HL-60/S4 treated with retinoic acid at 250 ng/mL for 4 days and 3 days (cell line): Measurements from ENCODE around the gene WDR5B.
"Not testable (repeated sequence)": the region's sequence is repeated elsewhere in the genome, so short reads cannot be mapped to it uniquely, and the experiment has no call there.

ENCODE experiments used
- in situ Hi-C: fragments of 300-500 bp; cut with MboI; formaldehyde crosslinking; loops from 2 replicates; pipeline ENCODE4 v1.7.0; 2022; ENCODE audit warnings: low sequenced_read_pairs

The WDR5B gene

DNA sequence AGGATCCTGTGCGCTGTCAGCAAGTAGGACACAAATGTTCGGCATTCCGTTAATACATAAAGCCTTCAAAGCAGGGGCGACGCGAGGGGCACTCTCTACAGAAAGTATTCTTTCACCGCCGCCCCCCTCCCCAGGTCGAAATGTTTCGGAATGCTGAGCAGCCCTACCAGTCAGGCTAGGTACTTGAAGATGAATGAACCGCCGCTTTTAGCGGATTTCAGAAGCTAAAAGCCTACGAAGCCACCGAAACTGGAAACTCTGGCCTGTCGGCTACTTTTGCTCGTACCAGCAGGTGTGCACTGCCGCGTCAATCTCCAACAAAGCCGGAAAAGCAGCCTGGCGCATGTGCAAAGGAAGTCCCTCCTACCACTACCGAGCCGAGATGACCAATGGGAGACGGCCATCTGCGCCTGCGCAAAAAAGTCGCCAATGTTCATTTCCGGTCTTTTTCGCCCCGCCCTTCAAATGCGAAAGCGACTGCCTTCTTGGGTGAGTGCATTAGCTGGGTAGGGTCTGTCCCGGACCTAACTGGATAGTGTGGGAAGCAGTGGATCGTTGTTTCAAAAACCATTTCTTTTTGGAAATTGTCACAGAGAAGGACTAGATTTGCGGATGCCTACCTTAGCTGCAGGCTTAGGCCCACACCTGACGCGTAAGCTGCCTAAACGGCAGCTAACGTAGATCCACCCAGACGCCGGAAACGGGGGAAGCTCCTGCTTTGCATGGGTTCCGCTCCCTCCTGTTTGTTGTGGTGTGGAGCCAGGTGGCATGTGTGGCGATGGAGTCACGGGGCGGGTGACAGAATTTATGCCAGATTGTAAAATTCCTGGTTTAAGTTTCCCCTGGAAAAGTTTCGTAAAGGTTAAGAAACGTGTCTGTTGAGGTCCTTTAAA lies at the start of gene WDR5B:
WDR5B (minus strand) TSS at position 301 of the 893 bp plus-strand sequence. CDS start 534 bp downstream, outside the sequence.
- in situ Hi-C loops = no loop called here

DNA sequence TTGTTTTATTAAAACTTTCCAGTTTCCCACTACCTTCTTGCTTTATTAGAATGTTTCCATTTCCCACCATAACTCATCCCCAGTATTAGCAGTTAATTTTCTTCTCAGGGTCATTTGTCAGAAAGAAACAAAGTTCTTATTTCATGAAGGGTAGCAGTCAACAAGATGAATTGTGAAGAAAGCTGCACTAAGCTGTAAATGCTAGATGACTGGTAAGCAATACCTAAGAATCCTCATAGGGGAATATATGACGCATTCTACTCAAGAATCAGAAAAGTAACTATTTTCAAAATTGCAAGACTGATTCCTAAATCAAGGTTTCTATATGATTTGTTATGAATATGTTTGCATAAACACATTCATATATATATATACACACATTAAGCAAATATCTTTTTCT lies 48.8 kb upstream of the WDR5B start:
- in situ Hi-C loops = no loop called here

DNA sequence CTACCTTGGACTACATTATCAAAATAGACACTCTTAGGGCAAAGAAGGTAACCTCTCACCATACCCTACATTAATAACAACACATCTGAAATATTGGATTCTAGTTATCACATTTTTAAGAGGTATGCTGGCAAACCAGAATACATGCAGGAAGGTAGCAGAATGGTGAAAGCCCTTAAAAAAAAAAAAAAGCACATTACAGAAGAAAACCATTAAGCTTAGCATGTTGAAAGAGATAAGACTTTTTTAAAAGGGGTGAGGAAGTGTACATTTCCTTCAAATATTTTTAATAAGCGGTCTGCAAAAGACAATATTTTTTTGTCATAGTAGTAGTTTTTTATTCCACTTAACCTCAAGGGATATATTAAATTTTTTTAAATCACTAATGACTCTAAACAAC lies 46.5 kb upstream of the WDR5B start:
- in situ Hi-C loops = no loop called here

DNA sequence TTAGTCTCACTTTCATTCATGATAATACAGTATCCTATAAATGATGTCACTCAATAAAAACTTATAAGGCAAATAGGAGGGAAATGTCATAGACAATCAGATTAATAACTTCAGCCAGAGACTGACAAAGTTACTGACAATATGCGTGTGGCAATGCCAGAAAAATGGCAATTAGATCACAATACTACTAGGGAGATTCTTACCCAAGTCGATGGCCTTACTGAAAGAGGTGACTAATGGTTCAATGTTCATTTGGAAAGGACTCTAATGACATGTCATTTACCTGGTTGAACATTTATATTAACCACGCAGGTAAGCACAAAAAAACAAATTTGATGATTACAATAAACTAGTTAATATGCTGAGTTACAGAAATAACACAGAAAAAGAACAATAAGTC lies 45.9 kb upstream of the WDR5B start:
- in situ Hi-C loops = no loop called here

DNA sequence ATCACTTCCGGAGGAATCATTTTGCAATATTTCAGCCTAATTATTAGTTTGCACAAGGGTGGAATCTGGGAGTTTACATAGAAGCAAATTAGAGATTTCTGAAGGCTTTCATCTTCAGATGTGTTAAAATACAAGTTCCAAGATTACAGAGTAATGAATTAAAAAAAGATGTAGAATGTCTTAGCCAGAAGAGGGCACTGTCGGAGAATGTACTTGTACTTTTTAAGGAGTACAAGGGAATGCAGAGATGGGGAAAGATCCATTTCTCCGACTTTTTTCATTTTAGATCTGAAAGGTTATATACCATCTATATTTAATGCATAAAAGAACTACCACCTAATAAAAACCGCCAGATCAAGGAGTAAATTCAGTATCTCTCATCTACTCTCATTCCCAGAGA lies 43.1 kb upstream of the WDR5B start:
- in situ Hi-C loops = no loop called here

DNA sequence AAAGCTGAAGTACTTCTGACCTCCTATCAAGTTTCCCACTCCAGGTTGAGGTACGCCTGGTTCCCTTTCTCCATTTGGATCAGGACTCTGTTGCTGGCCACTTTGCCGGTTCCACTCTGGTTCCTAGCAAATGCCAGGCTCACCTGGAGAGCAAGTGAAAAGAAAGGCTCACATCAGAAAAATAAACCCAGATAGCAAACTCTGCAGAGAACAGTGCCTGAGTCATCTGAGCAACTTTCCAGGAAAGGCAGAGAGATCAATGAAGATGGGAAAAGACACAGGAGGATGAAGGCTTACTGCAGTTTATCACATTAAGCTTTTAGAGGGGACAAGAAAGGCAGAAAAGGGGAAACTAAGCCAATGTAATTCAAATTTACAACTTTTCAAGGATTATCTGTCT lies 41.8 kb upstream of the WDR5B start:
- in situ Hi-C loops = no loop called here

DNA sequence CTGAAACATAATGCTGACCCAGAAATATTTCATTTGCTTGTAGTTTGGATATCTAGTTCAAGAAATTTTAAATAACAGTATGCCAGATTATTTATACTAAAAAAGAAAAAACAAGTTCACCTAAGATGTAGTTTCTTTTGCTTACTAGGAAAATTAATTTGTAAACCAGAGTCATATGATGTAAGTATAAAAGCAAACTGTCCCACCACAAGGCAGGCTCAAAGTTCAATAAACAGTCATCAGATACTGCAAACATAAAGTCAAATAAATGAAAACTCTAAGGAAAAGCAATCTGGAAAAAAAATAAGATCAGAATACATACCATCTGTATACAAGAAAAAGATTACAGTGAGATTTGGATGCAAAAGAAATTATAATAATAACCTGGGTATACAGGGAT lies 40.2 kb upstream of the WDR5B start:
- in situ Hi-C loops = no loop called here

DNA sequence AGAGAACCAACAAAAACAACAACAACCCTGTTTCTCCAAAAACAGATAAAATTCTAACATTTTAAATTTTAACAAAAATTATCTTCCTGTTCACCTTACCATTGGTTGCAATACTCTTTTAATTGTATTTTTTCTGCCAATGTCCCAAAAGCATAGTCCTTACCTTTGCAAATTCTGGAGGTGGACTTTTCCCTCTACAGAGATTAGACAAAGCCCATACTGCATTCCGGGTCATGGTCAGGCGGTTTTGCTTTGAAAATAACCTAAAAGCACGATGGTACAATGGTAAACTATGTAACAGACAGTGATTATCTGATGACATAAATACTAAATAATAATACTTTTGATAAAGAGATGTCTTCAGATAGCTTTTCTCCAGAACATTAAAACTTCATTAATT lies 35.5 kb upstream of the WDR5B start:
- in situ Hi-C loops = no loop called here

GRCh38 chr3:122448218-122448617 lies 32.4 kb upstream of the WDR5B start:
- in situ Hi-C loops = not testable (repeated sequence)

GRCh38 chr3:122444491-122444887 lies 28.6 kb upstream of the WDR5B start:
- in situ Hi-C loops = not testable (repeated sequence)

GRCh38 chr3:122443762-122444490 lies 28.1 kb upstream of the WDR5B start:
- in situ Hi-C loops = not testable (repeated sequence)

DNA sequence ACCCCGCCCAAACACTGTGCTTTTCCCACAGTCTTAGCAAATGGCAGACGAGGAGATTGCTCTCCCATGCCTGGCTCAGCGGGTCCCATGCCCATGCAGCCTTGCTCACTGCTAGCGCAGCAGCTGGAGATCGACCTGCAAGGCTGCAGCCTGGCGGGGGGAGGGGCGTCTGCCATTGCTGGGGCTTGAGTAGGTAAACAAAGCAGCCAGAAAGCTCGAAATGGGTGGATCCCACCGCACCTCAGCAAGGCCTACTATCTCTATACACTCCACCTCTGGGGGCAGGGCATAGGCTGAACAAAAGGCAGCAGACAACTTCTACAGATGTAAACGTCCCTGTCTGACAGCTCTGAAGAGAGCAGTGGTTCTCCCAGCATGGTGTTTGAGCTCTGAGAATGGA lies 27.2 kb upstream of the WDR5B start:
- in situ Hi-C loops = no loop called here

GRCh38 chr3:122435950-122436349 lies 20.1 kb upstream of the WDR5B start:
- in situ Hi-C loops = no loop called here

GRCh38 chr3:122430371-122430770 lies 14.5 kb upstream of the WDR5B start:
- in situ Hi-C loops = no loop called here

- in situ Hi-C loops = no loop called here
Measured at GRCh38 chr3:122427857-122428471, 12.1 kb upstream of the WDR5B start.

GRCh38 chr3:122421836-122422235 lies 6.0 kb upstream of the WDR5B start:
- in situ Hi-C loops = no loop called here

DNA sequence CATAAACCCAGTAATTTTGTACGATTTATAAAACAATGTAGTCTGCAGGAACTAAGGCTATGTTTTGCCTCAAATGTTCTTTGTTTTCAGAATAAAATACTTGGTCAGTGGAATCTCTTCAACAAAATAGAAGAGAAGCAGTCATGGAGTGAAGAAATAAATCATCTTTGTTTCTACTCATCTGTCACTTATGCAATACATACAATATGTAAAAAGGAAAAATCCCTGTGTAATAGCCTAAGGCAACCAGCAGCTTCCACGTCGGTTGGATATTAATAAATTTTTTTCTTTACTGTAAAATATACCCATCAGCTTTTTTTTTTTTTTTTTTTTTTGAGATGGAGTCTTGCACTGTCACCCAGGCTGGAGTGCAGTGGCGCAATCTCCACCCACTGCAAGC lies 5.2 kb upstream of the WDR5B start:
- in situ Hi-C loops = no loop called here

- in situ Hi-C loops = no loop called here
Measured at GRCh38 chr3:122416966-122417365, 1.1 kb upstream of the WDR5B start.

DNA sequence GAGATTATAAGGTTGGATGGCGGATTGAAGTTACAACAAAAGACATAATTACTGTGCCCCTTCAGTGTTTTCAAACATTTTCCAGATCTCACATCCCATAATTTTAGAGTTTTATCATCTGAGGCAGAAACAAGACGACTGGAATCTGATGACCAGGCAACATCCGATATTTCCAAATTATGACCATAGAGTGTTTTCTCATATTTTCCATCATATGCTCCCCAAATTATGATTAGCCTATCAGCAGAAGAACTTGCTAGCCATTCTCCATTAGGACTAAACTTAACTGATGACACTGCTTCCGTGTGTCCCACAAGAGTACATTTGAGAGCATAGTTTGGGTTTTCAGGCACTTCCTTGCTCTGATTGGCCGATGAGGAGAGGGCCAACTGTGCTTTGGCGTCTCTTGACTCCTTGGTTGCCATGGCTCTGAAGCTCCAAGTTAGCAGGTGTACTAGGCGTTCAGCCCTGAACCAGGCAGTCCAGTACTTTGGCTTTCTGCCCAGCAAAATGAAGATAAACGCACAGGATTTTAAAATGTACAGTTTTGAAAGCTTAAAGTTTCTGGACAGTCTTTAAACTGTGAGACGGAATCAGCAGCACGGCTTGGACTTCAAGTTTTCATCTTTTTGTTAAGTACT lies 638 bp downstream of the WDR5B start:
- in situ Hi-C loops = no loop called here

- in situ Hi-C loops = no loop called here
Measured at GRCh38 chr3:122414391-122414790, 1.5 kb downstream of the WDR5B start.

- in situ Hi-C loops = no loop called here
Measured at GRCh38 chr3:122410639-122411038, 5.2 kb downstream of the WDR5B start.
